Adrenal gland (tissue), 5 donors: ENCODE measurements around the gene IDH3A.

Source experiments
- POLR2A ChIP-seq, 2 donors: fragments of 450-650 bp; IDR thresholded peaks; one replicate each; pipeline ENCODE4 v1.6.1; 2017; ENCODE audit warnings: antibody characterized with exemption in 2 of 2, mild to moderate bottlenecking in 2 of 2, moderate library complexity in 1 of 2
- TF ChIP-seq, protein P1 (sequence below), 6 experiments: fragments of 450-650 bp in 4 of 6; fragments of 200-600 bp in 2 of 6; sonication (generic) in 1 of 6; IDR thresholded peaks; 1 replicate in 5 of 6; 2 replicates in 1 of 6; pipeline versions ENCODE4 v1.5.1 to v1.8.0; 2016 to 2021; ENCODE audit warnings: antibody characterized with exemption in 6 of 6, mild to moderate bottlenecking in 2 of 6, moderate library complexity in 1 of 6
- donor health status: DM: no; HTN: no; CAD: no.

DNA sequence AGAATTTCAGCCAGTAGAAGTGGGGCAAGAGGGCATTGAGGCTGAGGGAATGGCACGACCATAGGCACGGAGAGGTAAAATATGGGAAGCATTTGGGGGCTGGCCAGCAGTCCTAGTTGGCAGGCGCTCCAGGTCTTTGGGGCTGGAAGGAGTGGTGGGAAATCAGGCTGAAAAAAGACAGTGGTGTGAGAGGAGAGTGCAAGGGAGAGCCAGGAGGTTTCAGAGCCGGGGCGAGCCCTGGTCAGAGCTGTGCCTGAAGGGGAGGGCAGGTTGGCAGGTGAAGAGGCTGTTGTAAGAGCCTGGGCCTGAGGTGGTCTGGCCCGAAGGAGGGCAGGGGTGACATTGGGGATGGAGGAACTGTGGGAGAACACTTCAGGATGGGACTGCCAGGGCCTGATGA, 1.6 kb upstream of the IDH3A start:
- TF ChIP-seq, protein P1, sequence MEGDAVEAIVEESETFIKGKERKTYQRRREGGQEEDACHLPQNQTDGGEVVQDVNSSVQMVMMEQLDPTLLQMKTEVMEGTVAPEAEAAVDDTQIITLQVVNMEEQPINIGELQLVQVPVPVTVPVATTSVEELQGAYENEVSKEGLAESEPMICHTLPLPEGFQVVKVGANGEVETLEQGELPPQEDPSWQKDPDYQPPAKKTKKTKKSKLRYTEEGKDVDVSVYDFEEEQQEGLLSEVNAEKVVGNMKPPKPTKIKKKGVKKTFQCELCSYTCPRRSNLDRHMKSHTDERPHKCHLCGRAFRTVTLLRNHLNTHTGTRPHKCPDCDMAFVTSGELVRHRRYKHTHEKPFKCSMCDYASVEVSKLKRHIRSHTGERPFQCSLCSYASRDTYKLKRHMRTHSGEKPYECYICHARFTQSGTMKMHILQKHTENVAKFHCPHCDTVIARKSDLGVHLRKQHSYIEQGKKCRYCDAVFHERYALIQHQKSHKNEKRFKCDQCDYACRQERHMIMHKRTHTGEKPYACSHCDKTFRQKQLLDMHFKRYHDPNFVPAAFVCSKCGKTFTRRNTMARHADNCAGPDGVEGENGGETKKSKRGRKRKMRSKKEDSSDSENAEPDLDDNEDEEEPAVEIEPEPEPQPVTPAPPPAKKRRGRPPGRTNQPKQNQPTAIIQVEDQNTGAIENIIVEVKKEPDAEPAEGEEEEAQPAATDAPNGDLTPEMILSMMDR (IDR thresholded peaks at IDR 0.05): no peak
- no peak for TF ChIP-seq POLR2A (IDR thresholded peaks at IDR 0.05)
